A673 (cell line): ENCODE results near the gene ATXN3. TPM values are rescaled to one million over a fixed set of nuclear protein-coding genes. Genes with fewer than 3 reads are reported as not detected.

Source experiments
- Bru-seq: library from RNA; stranded (reverse); fragments of 400-500 nt; gene quantifications from one replicate; lab custom pipeline; 2021; lab: Mats Ljungman, UMichigan
- BruChase-seq, 2 experiments: library from RNA; stranded (reverse); fragments of 400-500 nt; gene quantifications; one replicate each; lab custom pipeline; 2021; lab: Mats Ljungman, UMichigan
- BruUV-seq: library from RNA; stranded (reverse); fragments of 400-500 nt; replicated peaks from 2 replicates; lab custom pipeline; 2021; lab: Mats Ljungman, UMichigan
- CTCF ChIA-PET: fragments of 300-600 bp; sonication (Branson Sonifier 250); formaldehyde crosslinking; loops from one replicate; lab custom pipeline; 2022; ENCODE audit warnings: antibody characterized with exemption; lab: Charles Lee
- POLR2A ChIA-PET: fragments of 300-600 bp; sonication (Branson Sonifier 250); formaldehyde crosslinking; loops from one replicate; lab custom pipeline; 2022; ENCODE audit warnings: antibody characterized with exemption; ENCODE audit not compliant: low non-redundant PET; lab: Charles Lee
- DNase-seq: peaks from one replicate; pipeline ENCODE4 v3.0.0-alpha.2; 2015; ENCODE audit warnings: low spot score
- H3K27ac ChIP-seq: fragments of 200-600 bp; sonication (generic); 2 replicates; pipeline ENCODE4 v1.5.1; 2016; ENCODE audit warnings: mixed run types, low read depth, mild to moderate bottlenecking, mixed read lengths, antibody characterized with exemption, low read length; ENCODE audit not compliant: poor library complexity, severe bottlenecking
- H3K27me3 ChIP-seq: fragments of 200-600 bp; sonication (generic); replicated peaks from 2 replicates; pipeline ENCODE4 v1.6.1; 2017; ENCODE audit warnings: mixed run types, low read depth, mild to moderate bottlenecking, mixed read lengths, antibody characterized with exemption, low read length; ENCODE audit not compliant: insufficient read depth, poor library complexity
- H3K36me3 ChIP-seq: fragments of 200-600 bp; sonication (generic); 2 replicates; pipeline ENCODE4 v1.6.1; 2016; ENCODE audit warnings: mixed run types, mild to moderate bottlenecking, mixed read lengths, antibody characterized with exemption, low read length; ENCODE audit not compliant: insufficient read depth, poor library complexity, severe bottlenecking
- H3K4me1 ChIP-seq: fragments of 200-600 bp; sonication (generic); 2 replicates; pipeline ENCODE4 v1.6.1; 2017; ENCODE audit warnings: mixed run types, mild to moderate bottlenecking, mixed read lengths, antibody characterized with exemption, low read length; ENCODE audit not compliant: insufficient read depth, poor library complexity, severe bottlenecking
- H3K4me3 ChIP-seq: fragments of 200-600 bp; sonication (generic); 2 replicates; pipeline ENCODE4 v1.5.1; 2016; ENCODE audit warnings: low read depth, mixed run types, mild to moderate bottlenecking, mixed read lengths, low read length; ENCODE audit not compliant: poor library complexity, severe bottlenecking
- H3K9me3 ChIP-seq: fragments of 200-600 bp; sonication (generic); 2 replicates; pipeline ENCODE4 v1.6.1; 2016; ENCODE audit warnings: mixed run types, low read depth, mild to moderate bottlenecking, mixed read lengths, antibody characterized with exemption, low read length; ENCODE audit not compliant: poor library complexity, severe bottlenecking
- CTCF ChIP-seq: fragments of 300-800, 200-600 bp; sonication (generic); conservative IDR thresholded peaks from 2 replicates; pipeline ENCODE4 v1.5.1; 2017; ENCODE audit warnings: low read depth, mild to moderate bottlenecking, antibody characterized with exemption, low read length, moderate library complexity, mixed read lengths
- EZH2 ChIP-seq: fragments of 200-600 bp; sonication (generic); IDR thresholded peaks from 2 replicates; pipeline ENCODE4 v1.6.1; 2017; ENCODE audit warnings: borderline replicate concordance, low read depth, mild to moderate bottlenecking, mixed read lengths, antibody characterized with exemption, low read length; ENCODE audit not compliant: poor library complexity, severe bottlenecking
- intact Hi-C: fragments of 100-400 bp; cut with micrococcal nuclease; formaldehyde crosslinking; loops from one replicate; pipeline ENCODE4 v1.10.0; 2022; ENCODE audit not compliant: unreplicated experiment
- long read RNA-seq: library from polyadenylated mRNA; stranded (forward); transcript quantifications from one replicate; pipeline ENCODE4 v2.0.0, GENCODE V29; 2022
- total RNA-seq: library from RNA; stranded (reverse); gene quantifications from 2 replicates; pipeline ENCODE4 v1.2.3, GENCODE V29; 2021

ATXN3 gene
- total RNA-seq (27.3 and 32.4 TPM in 2 replicates), Bru-seq, nascent RNA (percentile 70 among the genes with signal in this experiment), BruChase-seq, experiment 1, labeled RNA remaining after a 2-hour chase (percentile 71 among the genes with signal in this experiment), BruChase-seq, experiment 2, labeled RNA remaining after a 6-hour chase (percentile 68 among the genes with signal in this experiment)
- long read RNA-seq, full-length matches to known transcripts, result 31 of 40 reads
- long read RNA-seq, partial matches to known transcripts, result 2 of 40 reads
- long read RNA-seq, other reads (novel, unspliced or antisense), result 7 of 40 reads

- TF ChIP-seq CTCF, result peak; percentile 82
- no peak for TF ChIP-seq EZH2
- peak within 1 kb of the TSS; percentile 70 for H3K4me3 ChIP-seq
- peak; percentile 99 for DNase-seq
- peak within 1 kb of the TSS; percentile 86 for H3K27ac ChIP-seq
- POLR2A ChIA-PET, result interaction anchor here (0.5 to 1.0 kb wide), 4 partner anchors 11 to 1402 kb away, joined by 3 to 6 read pairs (median 4); no protein-coding TSS in a partner anchor
- CTCF ChIA-PET, result interaction anchor here (0.6 to 1.8 kb wide), 7 partner anchors 11 to 109 kb away, joined by 3 to 19 read pairs (median 4); partner anchors contain the start of genes CPSF2, NDUFB1 and TRIP11
- intact Hi-C loops, result no loop called here
- BruUV-seq, result no TSS peak
- peaks cover 5% of the 10 kb centered on the region for H3K4me1 ChIP-seq
- H3K27me3 ChIP-seq, result no peaks in the 10 kb centered on the region
- H3K9me3 ChIP-seq, result no peaks in the 10 kb centered on the region
- H3K36me3 ChIP-seq, result no peaks in the 10 kb centered on the region
These were observed at the start of gene ATXN3 for GRCh38 chr14:92106143-92106926. TSS of gene ATXN3 (minus strand) at chr14:92106582. CDS start at chr14:92106552, 30 bp downstream.

- DNase-seq, result no peak
- Histone ChIP-seq H3K4me1 (no peaks in the 10 kb centered on the region), H3K36me3 (peaks cover 58% of the 10 kb centered on the region), H3K4me3 (no peak overlapping the region), H3K27me3 (no peaks in the 10 kb centered on the region), H3K27ac (no peak overlapping the region), H3K9me3 (no peaks in the 10 kb centered on the region)
- POLR2A ChIA-PET, result no interaction called here
- TF ChIP-seq CTCF (no peak), EZH2 (no peak)
- intact Hi-C loops, result no loop called here
- no TSS peak for BruUV-seq
- CTCF ChIA-PET, result no interaction called here
These were observed 48.0 kb upstream of the ATXN3 start for GRCh38 chr14:92154283-92154942.

GRCh38 chr14:92153581-92153980 lies 47.2 kb upstream of the ATXN3 start:
- TF ChIP-seq CTCF (no peak), EZH2 (no peak)
- no peak for DNase-seq
- ChIA-PET POLR2A (no interaction called here), CTCF (no interaction called here)
- BruUV-seq, result no TSS peak
- intact Hi-C loops, result no loop called here
- H3K9me3 ChIP-seq, result no peaks in the 10 kb centered on the region
- no peaks in the 10 kb centered on the region for H3K27me3 ChIP-seq
- peaks cover 55% of the 10 kb centered on the region for H3K36me3 ChIP-seq
- no peak overlapping the region for H3K4me3 ChIP-seq
- no peaks in the 10 kb centered on the region for H3K4me1 ChIP-seq
- no peak overlapping the region for H3K27ac ChIP-seq
